ENCODE results near the gene SCUBE1. TPM values are rescaled to one million over a fixed set of nuclear protein-coding genes. Genes with fewer than 3 reads are reported as not detected.

The SCUBE1 gene
- total and polyA plus RNA-seq, 3 experiments from 2014 or later = 0.07 to 0.33 TPM; not detected in 1

- Mint-ChIP-seq H3K27me3 (no peaks in the 10 kb centered on the region), H3K9me3 (no peaks in the 10 kb centered on the region), H3K4me3 (no peak overlapping the region), H3K36me3 (peaks cover 0 to 42% (median 3%) of the 10 kb centered on the region in 3 donors), H3K27ac (no peak overlapping the region), H3K4me1 (peaks cover 1 to 7% (median 7%) of the 10 kb centered on the region in 3 donors)
- DNase-seq = no peak
- POLR2A ChIA-PET = no interaction called here
- no peaks in the 10 kb centered on the region for H3K9me3 ChIP-seq (ENCODE audit: low read length)
- no peak overlapping the region for H3K27ac ChIP-seq (ENCODE audit: low read depth, low read length)
- no peak overlapping the region for H3K4me3 ChIP-seq (ENCODE audit: low read length)
- H3K4me1 ChIP-seq (ENCODE audit: insufficient read depth, low read length) = no peaks in the 10 kb centered on the region
- H3K36me3 ChIP-seq (ENCODE audit: insufficient read depth, low read length) = peaks cover 4% of the 10 kb centered on the region
- no peaks in the 10 kb centered on the region for H3K27me3 ChIP-seq (ENCODE audit: insufficient read depth, low read length, poor library complexity, severe bottlenecking)
- CTCF ChIA-PET = no interaction called here
Measured at GRCh38 chr22:43179146-43179910, 163.8 kb downstream of the SCUBE1 start.

GRCh38 chr22:43177479-43177878, 165.7 kb downstream of the SCUBE1 start:
- Histone ChIP-seq H3K27me3 (ENCODE audit: insufficient read depth, low read length, poor library complexity, severe bottlenecking) (no peaks in the 10 kb centered on the region), H3K4me1 (ENCODE audit: insufficient read depth, low read length) (no peaks in the 10 kb centered on the region), H3K36me3 (ENCODE audit: insufficient read depth, low read length) (peaks cover 4% of the 10 kb centered on the region), H3K27ac (ENCODE audit: low read depth, low read length) (no peak overlapping the region), H3K9me3 (ENCODE audit: low read length) (no peaks in the 10 kb centered on the region), H3K4me3 (ENCODE audit: low read length) (no peak overlapping the region)
- no peak overlapping the region for H3K4me3 Mint-ChIP-seq
- no peaks in the 10 kb centered on the region for H3K9me3 Mint-ChIP-seq
- peaks cover 0 to 2% of the 10 kb centered on the region in 2 donors for H3K27me3 Mint-ChIP-seq
- peaks cover 1 to 4% (median 3%) of the 10 kb centered on the region in 3 donors for H3K4me1 Mint-ChIP-seq
- ChIA-PET CTCF (no interaction called here), POLR2A (no interaction called here)
- peaks cover 0 to 54% (median 6%) of the 10 kb centered on the region in 3 donors for H3K36me3 Mint-ChIP-seq
- DNase-seq = no peak
- H3K27ac Mint-ChIP-seq = no peak overlapping the region

- H3K4me1 Mint-ChIP-seq = peaks cover 0 to under 1% (median 0%) of the 10 kb centered on the region in 3 donors
- H3K4me3 Mint-ChIP-seq = no peak overlapping the region
- H3K27ac Mint-ChIP-seq = no peak overlapping the region
- ChIA-PET CTCF (no interaction called here), POLR2A (interaction anchor here (0.7 kb wide), 1 partner anchor 202 kb away, joined by 6 read pairs; no protein-coding TSS in a partner anchor)
- DNase-seq = no peak
- Histone ChIP-seq H3K27ac (ENCODE audit: low read depth, low read length) (no peak overlapping the region), H3K27me3 (ENCODE audit: insufficient read depth, low read length, poor library complexity, severe bottlenecking) (no peaks in the 10 kb centered on the region), H3K4me1 (ENCODE audit: insufficient read depth, low read length) (no peaks in the 10 kb centered on the region), H3K36me3 (ENCODE audit: insufficient read depth, low read length) (peaks cover 4% of the 10 kb centered on the region), H3K4me3 (ENCODE audit: low read length) (no peak overlapping the region), H3K9me3 (ENCODE audit: low read length) (no peaks in the 10 kb centered on the region)
- H3K36me3 Mint-ChIP-seq = peaks cover 0 to 62% (median 6%) of the 10 kb centered on the region in 3 donors
- peaks cover 0 to 2% of the 10 kb centered on the region in 2 donors for H3K27me3 Mint-ChIP-seq
- H3K9me3 Mint-ChIP-seq = no peaks in the 10 kb centered on the region
Measured at GRCh38 chr22:43176090-43176489, 167.1 kb downstream of the SCUBE1 start.

GRCh38 chr22:43174941-43175531, 168.1 kb downstream of the SCUBE1 start:
- no peak overlapping the region for H3K27ac ChIP-seq (ENCODE audit: low read depth, low read length)
- H3K9me3 ChIP-seq (ENCODE audit: low read length) = no peaks in the 10 kb centered on the region
- CTCF ChIA-PET = no interaction called here
- peaks cover 2% of the 10 kb centered on the region for H3K36me3 ChIP-seq (ENCODE audit: insufficient read depth, low read length)
- Mint-ChIP-seq H3K27me3 (peaks cover 0 to 2% of the 10 kb centered on the region in 2 donors), H3K27ac (no peak overlapping the region), H3K36me3 (peaks cover 0 to 65% (median 5%) of the 10 kb centered on the region in 3 donors), H3K4me3 (no peak overlapping the region), H3K9me3 (no peaks in the 10 kb centered on the region), H3K4me1 (peaks cover 0 to 4% (median 2%) of the 10 kb centered on the region in 3 donors)
- H3K4me1 ChIP-seq (ENCODE audit: insufficient read depth, low read length) = no peaks in the 10 kb centered on the region
- no peak for DNase-seq
- H3K4me3 ChIP-seq (ENCODE audit: low read length) = no peak overlapping the region
- H3K27me3 ChIP-seq (ENCODE audit: insufficient read depth, low read length, poor library complexity, severe bottlenecking) = no peaks in the 10 kb centered on the region
- POLR2A ChIA-PET = no interaction called here

- Histone ChIP-seq H3K27ac (ENCODE audit: low read depth, low read length) (no peak overlapping the region), H3K4me3 (ENCODE audit: low read length) (no peak overlapping the region), H3K9me3 (ENCODE audit: low read length) (no peaks in the 10 kb centered on the region), H3K36me3 (ENCODE audit: insufficient read depth, low read length) (no peaks in the 10 kb centered on the region), H3K4me1 (ENCODE audit: insufficient read depth, low read length) (no peaks in the 10 kb centered on the region), H3K27me3 (ENCODE audit: insufficient read depth, low read length, poor library complexity, severe bottlenecking) (no peaks in the 10 kb centered on the region)
- ChIA-PET POLR2A (no interaction called here), CTCF (no interaction called here)
- Mint-ChIP-seq H3K27me3 (peaks cover 0 to 2% of the 10 kb centered on the region in 2 donors), H3K4me1 (peaks cover 0 to 4% (median 2%) of the 10 kb centered on the region in 3 donors), H3K4me3 (no peak overlapping the region), H3K9me3 (no peaks in the 10 kb centered on the region), H3K27ac (no peak overlapping the region), H3K36me3 (peaks cover 0 to 60% (median 5%) of the 10 kb centered on the region in 3 donors)
- DNase-seq = peak in 1 of 5 donors; percentile 41
Measured at GRCh38 chr22:43173976-43174720, 169.0 kb downstream of the SCUBE1 start.

- Histone ChIP-seq H3K9me3 (ENCODE audit: low read length) (no peaks in the 10 kb centered on the region), H3K4me3 (ENCODE audit: low read length) (no peak overlapping the region), H3K36me3 (ENCODE audit: insufficient read depth, low read length) (no peaks in the 10 kb centered on the region), H3K27me3 (ENCODE audit: insufficient read depth, low read length, poor library complexity, severe bottlenecking) (no peaks in the 10 kb centered on the region), H3K27ac (ENCODE audit: low read depth, low read length) (no peak overlapping the region), H3K4me1 (ENCODE audit: insufficient read depth, low read length) (no peaks in the 10 kb centered on the region)
- H3K4me1 Mint-ChIP-seq = peaks cover 0 to 4% (median 2%) of the 10 kb centered on the region in 3 donors
- no peak for DNase-seq
- H3K36me3 Mint-ChIP-seq = peaks cover 0 to 60% (median 3%) of the 10 kb centered on the region in 3 donors
- CTCF ChIA-PET = no interaction called here
- H3K9me3 Mint-ChIP-seq = no peaks in the 10 kb centered on the region
- peaks cover 0 to 2% of the 10 kb centered on the region in 2 donors for H3K27me3 Mint-ChIP-seq
- POLR2A ChIA-PET = no interaction called here
- no peak overlapping the region for H3K4me3 Mint-ChIP-seq
- no peak overlapping the region for H3K27ac Mint-ChIP-seq
Measured at GRCh38 chr22:43173566-43173965, 169.6 kb downstream of the SCUBE1 start.

- Mint-ChIP-seq H3K27me3 (peaks cover 0 to 2% of the 10 kb centered on the region in 2 donors), H3K27ac (no peak overlapping the region), H3K9me3 (no peaks in the 10 kb centered on the region), H3K36me3 (peaks cover 0 to 61% (median 3%) of the 10 kb centered on the region in 3 donors), H3K4me3 (no peak overlapping the region), H3K4me1 (peaks cover 0 to 4% (median 2%) of the 10 kb centered on the region in 3 donors)
- POLR2A ChIA-PET = no interaction called here
- no peak overlapping the region for H3K27ac ChIP-seq (ENCODE audit: low read depth, low read length)
- DNase-seq = no peak
- no peaks in the 10 kb centered on the region for H3K9me3 ChIP-seq (ENCODE audit: low read length)
- CTCF ChIA-PET = no interaction called here
- no peaks in the 10 kb centered on the region for H3K36me3 ChIP-seq (ENCODE audit: insufficient read depth, low read length)
- H3K4me1 ChIP-seq (ENCODE audit: insufficient read depth, low read length) = no peaks in the 10 kb centered on the region
- no peaks in the 10 kb centered on the region for H3K27me3 ChIP-seq (ENCODE audit: insufficient read depth, low read length, poor library complexity, severe bottlenecking)
- no peak overlapping the region for H3K4me3 ChIP-seq (ENCODE audit: low read length)
Measured at GRCh38 chr22:43172191-43172590, 171.0 kb downstream of the SCUBE1 start.

- Mint-ChIP-seq H3K9me3 (no peaks in the 10 kb centered on the region), H3K36me3 (peaks cover 0 to 66% (median 3%) of the 10 kb centered on the region in 3 donors), H3K4me3 (no peak overlapping the region), H3K4me1 (peaks cover 0 to 4% (median 2%) of the 10 kb centered on the region in 3 donors), H3K27ac (peak overlapping the region in 1 of 8 donors; percentile 23), H3K27me3 (peaks cover 0 to 2% of the 10 kb centered on the region in 2 donors)
- Histone ChIP-seq H3K27ac (ENCODE audit: low read depth, low read length) (no peak overlapping the region), H3K9me3 (ENCODE audit: low read length) (no peaks in the 10 kb centered on the region), H3K4me3 (ENCODE audit: low read length) (no peak overlapping the region), H3K4me1 (ENCODE audit: insufficient read depth, low read length) (no peaks in the 10 kb centered on the region), H3K36me3 (ENCODE audit: insufficient read depth, low read length) (no peaks in the 10 kb centered on the region), H3K27me3 (ENCODE audit: insufficient read depth, low read length, poor library complexity, severe bottlenecking) (no peaks in the 10 kb centered on the region)
- ChIA-PET POLR2A (no interaction called here), CTCF (no interaction called here)
- no peak for DNase-seq
Measured at GRCh38 chr22:43171607-43172006, 171.6 kb downstream of the SCUBE1 start.

Measured in CD8-positive, alpha-beta memory T cell (primary cell).